H1 (cell line): ENCODE data around the gene BSND.

Experiments
- CHD1 ChIP-seq: IDR thresholded peaks from 2 replicates; pipeline ENCODE4 v1.6.1; 2012; ENCODE audit warnings: low read depth, low read length, improper control_type of control experiment
- POU5F1 ChIP-seq: IDR thresholded peaks from 2 replicates; pipeline ENCODE4 v1.6.1; 2011; ENCODE audit warnings: low read depth, mild to moderate bottlenecking, low read length, moderate library complexity
- TF ChIP-seq, protein P1 (sequence below), 3 experiments: IDR thresholded peaks; 1 replicate in 2 of 3; 2 replicates in 1 of 3; pipeline versions ENCODE4 v1.5.1 to v1.6.1; 2011; ENCODE audit warnings: low read length in 3 of 3, mild to moderate bottlenecking in 3 of 3, inconsistent platforms in 2 of 3, low read depth in 1 of 3, moderate library complexity in 1 of 3; ENCODE audit not compliant: insufficient read depth in 1 of 3; ENCODE audit errors: control extremely low read depth in 1 of 3

DNA sequence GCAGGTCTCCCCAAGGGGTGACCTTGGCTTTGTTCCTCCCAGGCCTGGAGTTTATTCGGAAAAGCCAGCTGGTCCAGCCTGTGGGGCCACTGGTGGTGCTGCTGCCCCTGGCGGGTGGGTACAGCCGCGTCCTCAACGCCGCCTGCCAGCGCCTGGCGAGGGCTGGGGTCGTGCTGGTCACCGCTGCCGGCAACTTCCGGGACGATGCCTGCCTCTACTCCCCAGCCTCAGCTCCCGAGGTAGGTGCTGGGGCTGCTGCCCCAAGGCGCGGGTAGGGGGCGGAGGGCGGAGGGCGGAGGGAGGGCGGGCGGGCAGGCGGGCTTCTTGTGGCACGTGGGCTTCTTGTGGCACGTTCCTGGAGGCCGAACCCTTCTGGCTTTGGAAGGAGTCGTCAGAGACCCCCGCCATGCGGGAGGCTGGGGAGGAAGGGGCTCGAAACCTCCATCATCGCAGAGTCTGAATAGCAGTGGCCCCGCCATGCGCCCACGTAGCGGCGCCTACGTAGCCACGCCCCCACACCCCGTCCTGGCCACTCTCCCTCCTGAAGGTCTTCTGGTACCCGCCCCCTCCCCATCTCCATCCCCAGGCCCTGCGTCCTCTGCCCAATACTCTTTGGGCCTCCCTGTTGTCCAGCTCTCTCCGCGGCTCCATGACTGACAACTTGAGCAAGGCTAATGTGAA is 57.4 kb downstream of the BSND start:
- TF ChIP-seq POU5F1 (no peak), CHD1 (no peak)
- TF ChIP-seq, protein P1, sequence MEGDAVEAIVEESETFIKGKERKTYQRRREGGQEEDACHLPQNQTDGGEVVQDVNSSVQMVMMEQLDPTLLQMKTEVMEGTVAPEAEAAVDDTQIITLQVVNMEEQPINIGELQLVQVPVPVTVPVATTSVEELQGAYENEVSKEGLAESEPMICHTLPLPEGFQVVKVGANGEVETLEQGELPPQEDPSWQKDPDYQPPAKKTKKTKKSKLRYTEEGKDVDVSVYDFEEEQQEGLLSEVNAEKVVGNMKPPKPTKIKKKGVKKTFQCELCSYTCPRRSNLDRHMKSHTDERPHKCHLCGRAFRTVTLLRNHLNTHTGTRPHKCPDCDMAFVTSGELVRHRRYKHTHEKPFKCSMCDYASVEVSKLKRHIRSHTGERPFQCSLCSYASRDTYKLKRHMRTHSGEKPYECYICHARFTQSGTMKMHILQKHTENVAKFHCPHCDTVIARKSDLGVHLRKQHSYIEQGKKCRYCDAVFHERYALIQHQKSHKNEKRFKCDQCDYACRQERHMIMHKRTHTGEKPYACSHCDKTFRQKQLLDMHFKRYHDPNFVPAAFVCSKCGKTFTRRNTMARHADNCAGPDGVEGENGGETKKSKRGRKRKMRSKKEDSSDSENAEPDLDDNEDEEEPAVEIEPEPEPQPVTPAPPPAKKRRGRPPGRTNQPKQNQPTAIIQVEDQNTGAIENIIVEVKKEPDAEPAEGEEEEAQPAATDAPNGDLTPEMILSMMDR (IDR thresholded peaks at IDR 0.05; ENCODE audit: control extremely low read depth in 1 of 3, insufficient read depth in 1 of 3, low read depth in 1 of 3, low read length in 3 of 3) = no peak
